ENCODE measurements around the gene SKI.

- TF ChIP-seq EZH2 (IDR thresholded peaks at IDR 0.05): no peak
- no peak for TF ChIP-seq FOXP2 (optimal IDR thresholded peaks at IDR 0.05; ENCODE audit: control extremely low read depth, extremely low read length, insufficient read depth)
Measured at GRCh38 chr1:2204415-2205190, 23.5 kb upstream of the SKI start.

Measured in SK-N-MC (cell line).